Chondrocyte (in vitro differentiated cells): ENCODE data around the gene APOLD1. TPM values are rescaled to one million over a fixed set of nuclear protein-coding genes. Genes with fewer than 3 reads are reported as not detected.

Source experiments
- DNase-seq: peaks from one replicate; pipeline ENCODE4 v3.0.0; 2021; ENCODE audit warnings: mixed read lengths, low spot score
- H3K27ac Mint-ChIP-seq: one replicate; pipeline ENCODE4 v1.8.0; 2021; ENCODE audit warnings: mild to moderate bottlenecking, moderate library complexity, mixed read lengths; ENCODE audit not compliant: unreplicated experiment
- H3K27me3 Mint-ChIP-seq: 2 replicates; pipeline ENCODE4 v1.8.0; 2021; ENCODE audit warnings: low read depth, mixed read lengths
- H3K36me3 Mint-ChIP-seq: 2 replicates; pipeline ENCODE4 v1.8.0; 2021; ENCODE audit warnings: low read depth, mixed read lengths
- H3K4me1 Mint-ChIP-seq: 2 replicates; pipeline ENCODE4 v1.8.0; 2021; ENCODE audit warnings: low read depth, mild to moderate bottlenecking, mixed read lengths
- H3K4me3 Mint-ChIP-seq: one replicate; pipeline ENCODE4 v1.8.0; 2021; ENCODE audit warnings: mild to moderate bottlenecking, moderate library complexity, mixed read lengths; ENCODE audit not compliant: unreplicated experiment
- H3K9me3 Mint-ChIP-seq: 2 replicates; pipeline ENCODE4 v1.8.0; 2021; ENCODE audit warnings: low read depth, mixed read lengths
- total RNA-seq: library from RNA; stranded (reverse); gene quantifications from 3 replicates; pipeline ENCODE4 v1.2.1, GENCODE V29; 2021
- TF ChIP-seq, protein P1 (sequence below): fragments of 200-600 bp; sonication (generic); IDR thresholded peaks from 2 replicates; pipeline ENCODE4 v1.5.0; 2021; ENCODE audit warnings: antibody characterized with exemption, mild to moderate bottlenecking, moderate library complexity

The APOLD1 gene
- total RNA-seq, 1 donor from 2014 or later, result 7.1 TPM

DNA sequence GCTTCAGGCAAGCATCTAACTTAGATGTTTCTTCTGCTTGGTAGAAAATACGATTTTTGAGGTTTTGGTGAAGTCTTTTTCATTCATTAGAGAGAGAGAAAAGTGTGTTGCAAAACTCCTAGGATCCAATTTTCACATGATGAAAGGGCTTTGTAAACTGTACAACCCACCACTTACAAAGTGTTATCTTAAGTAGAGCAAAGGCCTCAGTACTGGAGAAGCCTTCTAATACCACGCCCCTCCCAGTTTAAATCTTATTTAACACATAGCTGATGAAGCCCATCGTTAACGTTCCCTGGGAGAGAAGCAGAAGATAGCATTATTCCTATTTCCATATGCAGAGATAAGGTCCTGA lies 869 bp downstream of the APOLD1 start:
- H3K9me3 Mint-ChIP-seq, result no peaks in the 10 kb centered on the region
- H3K4me1 Mint-ChIP-seq, result peaks cover 42% of the 10 kb centered on the region
- H3K27ac Mint-ChIP-seq, result peak overlapping the region; percentile 96
- H3K27me3 Mint-ChIP-seq, result no peaks in the 10 kb centered on the region
- DNase-seq, result no peak
- peak overlapping the region; percentile 68 for H3K4me3 Mint-ChIP-seq
- no peaks in the 10 kb centered on the region for H3K36me3 Mint-ChIP-seq
- TF ChIP-seq, protein P1, sequence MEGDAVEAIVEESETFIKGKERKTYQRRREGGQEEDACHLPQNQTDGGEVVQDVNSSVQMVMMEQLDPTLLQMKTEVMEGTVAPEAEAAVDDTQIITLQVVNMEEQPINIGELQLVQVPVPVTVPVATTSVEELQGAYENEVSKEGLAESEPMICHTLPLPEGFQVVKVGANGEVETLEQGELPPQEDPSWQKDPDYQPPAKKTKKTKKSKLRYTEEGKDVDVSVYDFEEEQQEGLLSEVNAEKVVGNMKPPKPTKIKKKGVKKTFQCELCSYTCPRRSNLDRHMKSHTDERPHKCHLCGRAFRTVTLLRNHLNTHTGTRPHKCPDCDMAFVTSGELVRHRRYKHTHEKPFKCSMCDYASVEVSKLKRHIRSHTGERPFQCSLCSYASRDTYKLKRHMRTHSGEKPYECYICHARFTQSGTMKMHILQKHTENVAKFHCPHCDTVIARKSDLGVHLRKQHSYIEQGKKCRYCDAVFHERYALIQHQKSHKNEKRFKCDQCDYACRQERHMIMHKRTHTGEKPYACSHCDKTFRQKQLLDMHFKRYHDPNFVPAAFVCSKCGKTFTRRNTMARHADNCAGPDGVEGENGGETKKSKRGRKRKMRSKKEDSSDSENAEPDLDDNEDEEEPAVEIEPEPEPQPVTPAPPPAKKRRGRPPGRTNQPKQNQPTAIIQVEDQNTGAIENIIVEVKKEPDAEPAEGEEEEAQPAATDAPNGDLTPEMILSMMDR, result no peak

DNA sequence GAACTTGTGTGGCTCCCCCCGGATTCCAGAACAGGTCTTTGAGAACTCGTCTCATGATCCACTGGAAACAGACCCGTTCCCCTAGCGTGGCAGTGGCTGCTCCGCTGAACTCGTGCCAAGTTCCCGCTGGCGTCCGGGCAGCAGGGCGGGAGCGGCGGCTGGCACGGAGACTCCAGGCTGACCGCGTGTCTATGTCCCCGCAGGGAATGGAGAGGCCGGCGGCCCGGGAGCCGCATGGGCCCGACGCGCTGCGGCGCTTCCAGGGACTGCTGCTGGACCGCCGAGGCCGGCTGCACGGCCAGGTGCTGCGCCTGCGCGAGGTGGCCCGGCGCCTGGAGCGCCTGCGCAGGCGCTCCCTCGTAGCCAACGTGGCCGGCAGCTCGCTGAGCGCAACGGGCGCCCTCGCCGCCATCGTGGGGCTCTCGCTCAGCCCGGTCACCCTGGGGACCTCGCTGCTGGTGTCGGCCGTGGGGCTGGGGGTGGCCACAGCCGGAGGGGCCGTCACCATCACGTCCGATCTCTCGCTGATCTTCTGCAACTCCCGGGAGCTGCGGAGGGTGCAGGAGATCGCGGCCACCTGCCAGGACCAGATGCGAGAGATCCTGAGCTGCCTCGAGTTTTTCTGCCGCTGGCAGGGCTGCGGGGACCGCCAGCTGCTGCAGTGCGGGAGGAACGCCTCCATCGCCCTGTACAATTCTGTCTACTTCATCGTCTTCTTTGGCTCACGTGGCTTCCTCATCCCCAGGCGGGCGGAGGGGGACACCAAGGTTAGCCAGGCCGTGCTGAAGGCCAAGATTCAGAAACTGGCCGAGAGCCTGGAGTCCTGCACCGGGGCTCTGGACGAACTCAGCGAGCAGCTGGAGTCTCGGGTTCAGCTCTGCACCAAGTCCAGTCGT lies 1.5 kb downstream of the APOLD1 start:
- H3K4me1 Mint-ChIP-seq, result peaks cover 48% of the 10 kb centered on the region
- no peaks in the 10 kb centered on the region for H3K9me3 Mint-ChIP-seq
- H3K27me3 Mint-ChIP-seq, result no peaks in the 10 kb centered on the region
- peak overlapping the region; percentile 68 for H3K4me3 Mint-ChIP-seq
- H3K36me3 Mint-ChIP-seq, result no peaks in the 10 kb centered on the region
- DNase-seq, result no peak
- TF ChIP-seq, protein P1, result peak; percentile 10
- H3K27ac Mint-ChIP-seq, result peak overlapping the region; percentile 96

DNA sequence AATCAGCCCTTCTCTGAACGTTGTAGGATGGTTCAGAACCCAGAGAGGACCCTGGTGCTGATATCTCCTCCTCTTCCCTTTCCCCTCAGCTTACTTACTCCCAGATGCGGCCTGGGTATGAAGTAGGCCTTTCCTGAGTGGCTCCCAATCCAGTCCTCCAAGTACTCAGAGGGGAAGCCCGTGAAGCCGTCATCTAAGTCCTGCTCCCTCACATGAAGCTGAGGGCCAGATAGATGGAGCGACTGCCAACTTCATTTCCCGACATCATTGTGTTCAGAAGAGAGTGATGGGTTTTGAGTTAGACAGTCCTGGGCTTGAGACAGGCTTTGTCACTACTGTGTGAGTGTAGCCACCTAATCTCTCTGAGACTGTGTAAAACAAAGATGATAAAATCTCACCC lies 2.7 kb downstream of the APOLD1 start:
- H3K27ac Mint-ChIP-seq, result peak overlapping the region; percentile 73
- no peaks in the 10 kb centered on the region for H3K9me3 Mint-ChIP-seq

DNA sequence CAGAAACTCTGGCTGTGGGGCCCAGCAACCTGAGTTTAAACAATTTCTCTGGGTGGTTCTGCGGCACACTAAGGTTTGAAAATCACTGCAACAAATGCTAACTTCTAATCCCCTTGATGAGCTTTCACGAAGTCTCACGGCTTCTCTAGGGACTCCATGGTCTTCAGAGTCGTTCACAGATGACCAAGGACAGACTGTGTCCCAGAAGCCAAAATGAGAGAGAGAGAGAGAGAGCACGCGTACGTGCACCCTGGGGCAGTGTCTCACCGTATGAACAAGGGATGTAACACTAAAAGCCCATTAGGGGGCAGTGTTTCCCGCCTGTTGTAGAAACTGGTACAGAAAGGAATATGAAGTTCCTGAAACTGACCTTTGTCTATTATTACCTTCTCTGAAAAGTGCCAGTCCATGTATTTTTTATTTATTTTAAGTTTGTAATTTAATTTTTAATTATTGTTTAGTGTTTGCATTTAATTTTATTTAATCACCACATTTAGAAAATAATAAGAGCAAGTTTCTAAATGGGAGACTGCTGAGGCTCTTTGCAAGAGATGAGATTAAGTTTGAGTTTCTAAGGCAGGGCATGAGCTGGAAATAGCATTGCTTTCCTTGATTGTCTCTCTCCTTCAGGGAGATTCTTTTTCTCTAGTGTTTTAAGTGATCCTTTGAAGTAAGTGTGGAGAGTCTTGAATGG lies 3.4 kb downstream of the APOLD1 start:
- no peaks in the 10 kb centered on the region for H3K9me3 Mint-ChIP-seq
- H3K4me1 Mint-ChIP-seq, result peaks cover 52% of the 10 kb centered on the region
- TF ChIP-seq, protein P1, result peak; percentile 93
- no peak for DNase-seq
- no peaks in the 10 kb centered on the region for H3K36me3 Mint-ChIP-seq
- H3K27ac Mint-ChIP-seq, result no peak overlapping the region
- H3K4me3 Mint-ChIP-seq, result peak overlapping the region; percentile 50
- H3K27me3 Mint-ChIP-seq, result no peaks in the 10 kb centered on the region

More for the DNA sequence above, 2.7 kb downstream of the APOLD1 start:
- Mint-ChIP-seq H3K4me1 (peaks cover 52% of the 10 kb centered on the region), H3K27me3 (no peaks in the 10 kb centered on the region), H3K36me3 (no peaks in the 10 kb centered on the region), H3K4me3 (peak overlapping the region; percentile 53)
- TF ChIP-seq, protein P1, result no peak
- no peak for DNase-seq

DNA sequence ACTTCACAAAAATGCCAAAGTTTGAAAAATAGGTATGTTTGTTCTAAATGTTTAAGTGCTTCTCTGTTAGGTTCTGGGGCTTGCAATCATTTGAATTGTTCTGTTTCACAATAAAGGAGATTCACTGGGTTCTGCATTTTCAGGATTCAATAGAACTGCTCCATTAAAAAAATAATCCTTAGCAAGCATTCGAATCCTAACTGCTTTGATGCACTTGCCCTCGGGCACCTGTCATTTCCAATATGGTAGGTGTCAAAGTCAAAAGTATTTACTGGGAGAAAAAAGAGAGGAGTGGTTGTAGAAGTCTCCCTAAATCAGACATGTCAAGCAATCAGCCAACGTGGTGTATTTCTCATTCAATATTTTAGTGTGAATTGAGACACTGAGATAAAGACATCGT lies 5.5 kb downstream of the APOLD1 start:
- Mint-ChIP-seq H3K27me3 (no peaks in the 10 kb centered on the region), H3K4me1 (peaks cover 34% of the 10 kb centered on the region), H3K36me3 (no peaks in the 10 kb centered on the region), H3K9me3 (no peaks in the 10 kb centered on the region), H3K4me3 (no peak overlapping the region), H3K27ac (no peak overlapping the region)
- DNase-seq, result no peak
- TF ChIP-seq, protein P1, result no peak
